Right atrium auricular region (tissue), 2 donors: ENCODE measurements around the gene EIF4E3. TPM values are rescaled to one million over a fixed set of nuclear protein-coding genes. Genes with fewer than 3 reads are reported as not detected.

ENCODE experiments used
- DNase-seq: peaks from one replicate; pipeline ENCODE4 v3.0.0-alpha.2; 2019; ENCODE audit warnings: low spot score
- H3K27ac ChIP-seq, 2 donors: fragments of 200-600 bp; sonication (generic); 1 replicate in 1 of 2; 2 replicates in 1 of 2; pipeline ENCODE4 v1.5.1; 2016 to 2019
- H3K27me3 ChIP-seq, 2 donors: fragments of 200-600 bp; sonication (generic); one replicate each; pipeline versions ENCODE4 v1.5.1 to v1.6.0; 2017 to 2019
- H3K36me3 ChIP-seq: fragments of 200-600 bp; sonication (generic); one replicate; pipeline ENCODE4 v1.5.1; 2016
- H3K4me1 ChIP-seq, 2 donors: fragments of 200-600 bp; sonication (generic); one replicate each; pipeline versions ENCODE4 v1.5.1 to v1.6.0; 2017 to 2019
- H3K4me3 ChIP-seq, 2 donors: fragments of 200-600 bp; sonication (generic); 1 replicate in 1 of 2; 2 replicates in 1 of 2; pipeline ENCODE4 v1.5.1; 2017 to 2019; ENCODE audit warnings: mild to moderate bottlenecking in 1 of 2, moderate library complexity in 1 of 2
- H3K9me3 ChIP-seq, 2 donors: fragments of 200-600 bp; sonication (generic); one replicate each; pipeline ENCODE4 v1.5.1; 2019
- CTCF ChIP-seq, 2 donors: fragments of 200-600 bp; sonication (generic); IDR thresholded peaks; one replicate each; pipeline ENCODE4 v1.5.1; 2019; ENCODE audit warnings: antibody characterized with exemption in 2 of 2
- total RNA-seq, 2 donors: library from RNA; depleted of rRNA; stranded (reverse); fragments of >200 nt; gene quantifications; one replicate each; pipeline ENCODE4 v1.1.0, GENCODE V29; 2016

Gene EIF4E3
- total RNA-seq, 2 donors from 2014 or later, result 18.2 to 23.3 TPM

- Histone ChIP-seq H3K27ac (no peak overlapping the region), H3K9me3 (no peaks in the 10 kb centered on the region), H3K4me1 (peaks cover 4 to 13% of the 10 kb centered on the region in 2 donors), H3K4me3 (no peak overlapping the region), H3K27me3 (no peaks in the 10 kb centered on the region), H3K36me3 (no peaks in the 10 kb centered on the region)
- no peak for DNase-seq
- TF ChIP-seq CTCF (IDR thresholded peaks at IDR 0.05), result no peak
Measured at GRCh38 chr3:71684757-71685386, 40.3 kb downstream of the EIF4E3 start.

GRCh38 chr3:71684046-71684756, 41.0 kb downstream of the EIF4E3 start:
- no peak for TF ChIP-seq CTCF (IDR thresholded peaks at IDR 0.05)

GRCh38 chr3:71681224-71681668, 44.0 kb downstream of the EIF4E3 start:
- Histone ChIP-seq H3K4me1 (peaks cover 4 to 13% of the 10 kb centered on the region in 2 donors), H3K36me3 (no peaks in the 10 kb centered on the region), H3K9me3 (no peaks in the 10 kb centered on the region), H3K4me3 (no peak overlapping the region), H3K27me3 (no peaks in the 10 kb centered on the region), H3K27ac (peak overlapping the region in 1 of 2 donors; percentile 26)
- peak; percentile 30 to 73 for TF ChIP-seq CTCF (IDR thresholded peaks at IDR 0.05)
- peak; percentile 70 for DNase-seq

More at GRCh38 chr3:71684046-71684756, 41.0 kb downstream of the EIF4E3 start:
- DNase-seq, result no peak
- H3K27ac ChIP-seq, result no peak overlapping the region
- peaks cover 4 to 13% of the 10 kb centered on the region in 2 donors for H3K4me1 ChIP-seq
- H3K36me3 ChIP-seq, result no peaks in the 10 kb centered on the region
- H3K4me3 ChIP-seq, result no peak overlapping the region
- H3K27me3 ChIP-seq, result no peaks in the 10 kb centered on the region
- H3K9me3 ChIP-seq, result no peaks in the 10 kb centered on the region

- H3K4me1 ChIP-seq, result peaks cover 4 to 13% of the 10 kb centered on the region in 2 donors
- no peaks in the 10 kb centered on the region for H3K9me3 ChIP-seq
- H3K27ac ChIP-seq, result peak overlapping the region in 1 of 2 donors; percentile 26
- TF ChIP-seq CTCF (IDR thresholded peaks at IDR 0.05), result no peak
- DNase-seq, result no peak
- no peaks in the 10 kb centered on the region for H3K36me3 ChIP-seq
- no peak overlapping the region for H3K4me3 ChIP-seq
- no peaks in the 10 kb centered on the region for H3K27me3 ChIP-seq
Measured at GRCh38 chr3:71680603-71681002, 44.6 kb downstream of the EIF4E3 start.

- Histone ChIP-seq H3K4me3 (no peak overlapping the region), H3K9me3 (no peaks in the 10 kb centered on the region), H3K27me3 (no peaks in the 10 kb centered on the region), H3K27ac (no peak overlapping the region), H3K4me1 (peaks cover 0 to 4% of the 10 kb centered on the region in 2 donors), H3K36me3 (no peaks in the 10 kb centered on the region)
- no peak for TF ChIP-seq CTCF (IDR thresholded peaks at IDR 0.05)
- no peak for DNase-seq
Measured at GRCh38 chr3:71676931-71677330, 48.3 kb downstream of the EIF4E3 start.
